HG02759 (cell line): ENCODE measurements around the gene TMBIM6.
A peak's percentile ranks its signal among the peaks of the same experiment; 100 is the strongest.
"Not testable (repeated sequence)": the region's sequence is repeated elsewhere in the genome, so short reads cannot be mapped to it uniquely, and the experiment has no call there.

Experiments
- ATAC-seq: cut with Tn5 transposase; IDR thresholded peaks from one replicate; pipeline ENCODE4 v1.9.1; 2021; ENCODE audit warnings: mild to moderate bottlenecking, moderate library complexity; ENCODE audit not compliant: unreplicated experiment

Gene TMBIM6

GRCh38 chr12:49728446-49728845 is 12.9 kb upstream of the TMBIM6 start:
- no peak for ATAC-seq

GRCh38 chr12:49730050-49730449 is 11.3 kb upstream of the TMBIM6 start:
- ATAC-seq: no peak

GRCh38 chr12:49730568-49731101 is 10.7 kb upstream of the TMBIM6 start:
- no peak for ATAC-seq

- no peak for ATAC-seq
Measured at GRCh38 chr12:49733219-49734017, 7.9 kb upstream of the TMBIM6 start.

- not testable (repeated sequence) for ATAC-seq
Measured at GRCh38 chr12:49734900-49735299, 6.5 kb upstream of the TMBIM6 start.

GRCh38 chr12:49738721-49739120 is 2.6 kb upstream of the TMBIM6 start:
- not testable (repeated sequence) for ATAC-seq

- not testable (repeated sequence) for ATAC-seq
Measured at GRCh38 chr12:49740277-49740676, 1.1 kb upstream of the TMBIM6 start.

GRCh38 chr12:49741882-49742620 is 694 bp downstream of the TMBIM6 start:
- ATAC-seq: peak; percentile 50

GRCh38 chr12:49744363-49744885 is 3.1 kb downstream of the TMBIM6 start:
- ATAC-seq: no peak

GRCh38 chr12:49748306-49748705 is 6.9 kb downstream of the TMBIM6 start:
- ATAC-seq: no peak

- ATAC-seq: no peak
Measured at GRCh38 chr12:49748800-49749199, 7.4 kb downstream of the TMBIM6 start.

GRCh38 chr12:49750027-49750995 is 9.0 kb downstream of the TMBIM6 start:
- ATAC-seq: peak; percentile 56

GRCh38 chr12:49750996-49751393 is 9.6 kb downstream of the TMBIM6 start:
- no peak for ATAC-seq

- ATAC-seq: no peak
Measured at GRCh38 chr12:49761677-49762467, 20.5 kb downstream of the TMBIM6 start.

GRCh38 chr12:49762468-49762847 is 21.1 kb downstream of the TMBIM6 start:
- no peak for ATAC-seq

GRCh38 chr12:49763006-49763591 is 21.7 kb downstream of the TMBIM6 start:
- no peak for ATAC-seq

- ATAC-seq: no peak
Measured at GRCh38 chr12:49764126-49764525, 22.8 kb downstream of the TMBIM6 start.

GRCh38 chr12:49766115-49766455 is 24.7 kb downstream of the TMBIM6 start:
- no peak for ATAC-seq

GRCh38 chr12:49767333-49767732 is 26.0 kb downstream of the TMBIM6 start:
- ATAC-seq: no peak
